ENCODE results near the gene TMC3.
"Not testable (repeated sequence)": the region's sequence is repeated elsewhere in the genome, so short reads cannot be mapped to it uniquely, and the experiment has no call there.

The TMC3 gene

GRCh38 chr15:81343371-81343770 is 30.6 kb downstream of the TMC3 start:
- no peak for DNase-seq

GRCh38 chr15:81341351-81341750 is 32.7 kb downstream of the TMC3 start:
- no peak for DNase-seq

- DNase-seq: no peak
These were observed 34.2 kb downstream of the TMC3 start for GRCh38 chr15:81339851-81340250.

- no peak for DNase-seq
These were observed 34.7 kb downstream of the TMC3 start for GRCh38 chr15:81339321-81339720.

- no peak for DNase-seq
These were observed 35.6 kb downstream of the TMC3 start for GRCh38 chr15:81338170-81339007.

- no peak for DNase-seq
These were observed 36.3 kb downstream of the TMC3 start for GRCh38 chr15:81337713-81338157.

- no peak for DNase-seq
These were observed 36.8 kb downstream of the TMC3 start for GRCh38 chr15:81337241-81337640.

GRCh38 chr15:81336568-81336967 is 37.4 kb downstream of the TMC3 start:
- DNase-seq: peak; percentile 60

- DNase-seq: no peak
These were observed 38.4 kb downstream of the TMC3 start for GRCh38 chr15:81335631-81336030.

GRCh38 chr15:81334768-81335435 is 39.1 kb downstream of the TMC3 start:
- DNase-seq: no peak

- DNase-seq: no peak
These were observed 40.6 kb downstream of the TMC3 start for GRCh38 chr15:81333363-81333762.

- no peak for DNase-seq
These were observed 41.7 kb downstream of the TMC3 start for GRCh38 chr15:81332326-81332725.

- DNase-seq: no peak
These were observed 42.4 kb downstream of the TMC3 start for GRCh38 chr15:81331600-81331999.

- not testable (repeated sequence) for DNase-seq
These were observed 42.9 kb downstream of the TMC3 start for GRCh38 chr15:81331141-81331540.

GRCh38 chr15:81330366-81331090 is 43.5 kb downstream of the TMC3 start:
- no peak for DNase-seq

- no peak for DNase-seq
These were observed 44.6 kb downstream of the TMC3 start for GRCh38 chr15:81329446-81329845.

- DNase-seq: no peak
These were observed 46.5 kb downstream of the TMC3 start for GRCh38 chr15:81327516-81327915.

- no peak for DNase-seq
These were observed 47.4 kb downstream of the TMC3 start for GRCh38 chr15:81326466-81327212.

- DNase-seq: peak; percentile 94
These were observed 49.8 kb downstream of the TMC3 start, which contains the start of gene STARD5 for GRCh38 chr15:81323944-81324881. STARD5 (minus strand) TSS chr15:81324141; CDS start chr15:81324099, 42 bp downstream.

GRCh38 chr15:81323559-81323943 is 50.5 kb downstream of the TMC3 start:
- DNase-seq: no peak

GRCh38 chr15:81322676-81323253 is 51.2 kb downstream of the TMC3 start:
- no peak for DNase-seq

Data from CD4-positive, alpha-beta T cell treated with Interleukin-12 subunit alpha and Interleukin-12 subunit beta, for 1 hour (primary cell).